Naive B cell (primary cell): Measurements from ENCODE around the gene PARVB. TPM values are rescaled to one million over a fixed set of nuclear protein-coding genes. Genes with fewer than 3 reads are reported as not detected.
A peak's percentile ranks its signal among the peaks of the same experiment; 100 is the strongest.

ENCODE experiments used
- ATAC-seq, 2 donors: fragments of 150-1000 bp; cut with Tn5 transposase; 2 replicates each; pipeline ENCODE4 v1.10.0; 2021; ENCODE audit warnings: low read depth in 2 of 2, mild to moderate bottlenecking in 2 of 2, moderate library complexity in 2 of 2
- DNase-seq: peaks from one replicate; pipeline ENCODE4 v3.0.0; 2022
- H3K27ac Mint-ChIP-seq, 6 donors: one replicate each; pipeline ENCODE4 v1.8.0; 2020 to 2022; ENCODE audit warnings: mild to moderate bottlenecking in 6 of 6, mixed read lengths in 6 of 6, moderate library complexity in 5 of 6, inconsistent platforms in 2 of 6
- H3K27me3 Mint-ChIP-seq, 3 donors: one replicate each; pipeline ENCODE4 v1.8.0; 2021 to 2022; ENCODE audit warnings: mixed read lengths in 3 of 3, mild to moderate bottlenecking in 1 of 3
- H3K36me3 Mint-ChIP-seq, 2 donors: one replicate each; pipeline ENCODE4 v1.8.0; 2020 to 2022; ENCODE audit warnings: mixed read lengths in 2 of 2, inconsistent platforms in 1 of 2, mild to moderate bottlenecking in 1 of 2
- H3K4me1 Mint-ChIP-seq, 3 donors: one replicate each; pipeline ENCODE4 v1.8.0; 2020 to 2022; ENCODE audit warnings: mixed read lengths in 3 of 3, inconsistent platforms in 1 of 3, mild to moderate bottlenecking in 1 of 3, moderate library complexity in 1 of 3
- H3K4me3 Mint-ChIP-seq, 8 donors: one replicate each; pipeline ENCODE4 v1.8.0; 2020 to 2022; ENCODE audit warnings: mild to moderate bottlenecking in 8 of 8, mixed read lengths in 8 of 8, moderate library complexity in 8 of 8, inconsistent platforms in 2 of 8
- H3K9me3 Mint-ChIP-seq, 7 donors: one replicate each; pipeline ENCODE4 v1.8.0; 2020 to 2022; ENCODE audit warnings: mixed read lengths in 7 of 7, mild to moderate bottlenecking in 5 of 7, inconsistent platforms in 2 of 7, moderate library complexity in 1 of 7
- polyA plus RNA-seq, 6 donors: library from polyadenylated mRNA; unstranded; fragments of 300-500 nt; fragmentation: Illumina TruSeq; gene quantifications; one replicate each; pipeline ENCODE4 v1.2.3, GENCODE V29; 2021; ENCODE audit warnings: low read depth in 6 of 6

PARVB gene
- polyA plus RNA-seq, 6 donors from 2014 or later = 18.6 to 30.0 (median 21.3) TPM

DNA sequence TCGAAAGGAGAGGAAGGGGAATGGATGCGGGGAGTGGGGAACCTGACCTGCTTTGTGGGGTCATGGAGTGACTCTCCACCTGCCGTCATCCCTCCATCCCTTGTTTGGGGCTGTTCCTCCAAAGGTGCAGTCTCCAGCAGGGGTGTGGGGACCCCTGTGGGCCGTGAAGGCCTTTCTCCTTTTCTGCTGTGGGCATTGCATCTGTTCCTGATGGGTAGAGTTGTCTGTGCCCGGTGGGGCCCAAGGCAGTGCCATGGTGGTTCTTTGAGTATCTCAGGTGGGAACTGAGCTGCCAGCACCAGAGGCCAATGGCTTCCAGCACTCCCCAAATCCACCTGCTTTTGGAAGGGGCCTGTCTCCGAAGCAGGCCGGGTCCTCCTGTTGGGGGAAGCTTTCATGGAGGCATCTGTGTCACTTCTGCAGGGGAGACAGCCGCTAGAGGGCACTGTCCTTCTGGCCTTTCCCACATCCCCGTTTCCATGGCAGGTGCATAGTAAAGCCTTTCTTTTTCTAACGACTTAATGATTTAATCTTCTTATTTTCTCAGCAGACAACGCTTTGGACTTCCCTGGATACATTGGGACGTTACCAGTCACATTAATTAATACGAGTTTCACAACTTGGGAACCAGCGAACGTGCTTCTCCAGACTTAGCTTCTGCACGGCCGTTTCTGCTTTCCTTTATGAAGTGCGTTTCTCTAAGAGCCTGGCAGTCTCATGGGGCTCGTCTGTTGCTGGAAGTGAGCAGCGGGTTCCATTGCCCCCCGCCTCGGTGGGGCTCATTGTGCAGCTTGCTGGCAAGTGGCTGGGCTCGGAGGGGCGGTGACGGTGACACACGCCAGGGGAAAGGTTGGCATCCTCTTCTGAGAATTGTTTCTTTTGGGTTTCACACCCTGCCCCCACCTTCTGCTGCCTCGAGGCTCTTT is 57.1 kb downstream of the PARVB start:
- Mint-ChIP-seq H3K27me3 (no peaks in the 10 kb centered on the region), H3K9me3 (peaks cover 0 to 4% (median 0%) of the 10 kb centered on the region in 7 donors), H3K4me1 (peaks cover 17 to 18% (median 18%) of the 10 kb centered on the region in 3 donors), H3K27ac (no peak overlapping the region), H3K4me3 (no peak overlapping the region), H3K36me3 (peaks cover 7 to 14% of the 10 kb centered on the region in 2 donors)
- peak; percentile 48 for DNase-seq
- ATAC-seq = peak; percentile 53 to 68

DNA sequence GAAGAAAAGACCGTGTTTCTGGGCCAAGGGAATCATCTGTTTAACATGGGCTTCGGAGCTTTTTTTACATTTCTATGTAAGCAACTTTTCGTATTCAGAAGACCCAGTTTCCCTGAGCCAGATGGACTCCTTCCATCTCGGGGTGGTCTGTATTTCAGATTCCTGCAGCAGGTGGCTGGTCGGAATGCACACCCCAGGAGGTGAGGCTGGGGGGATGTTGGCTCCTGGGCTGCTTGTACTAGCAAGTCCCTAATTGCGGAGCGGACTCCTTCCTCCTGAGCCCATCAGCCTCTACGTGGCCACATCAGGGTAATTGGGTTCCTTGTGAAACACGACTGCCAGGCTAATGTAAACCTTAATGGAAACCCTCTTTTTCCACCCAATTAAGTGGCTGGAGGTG is 58.7 kb downstream of the PARVB start:
- H3K36me3 Mint-ChIP-seq = peaks cover 7 to 14% of the 10 kb centered on the region in 2 donors
- peaks cover 0 to 4% (median 0%) of the 10 kb centered on the region in 7 donors for H3K9me3 Mint-ChIP-seq
- DNase-seq = no peak
- ATAC-seq = no peak
- peak overlapping the region in 1 of 6 donors; percentile 65 for H3K27ac Mint-ChIP-seq
- H3K27me3 Mint-ChIP-seq = no peaks in the 10 kb centered on the region
- H3K4me3 Mint-ChIP-seq = no peak overlapping the region
- peaks cover 7 to 11% (median 8%) of the 10 kb centered on the region in 3 donors for H3K4me1 Mint-ChIP-seq

DNA sequence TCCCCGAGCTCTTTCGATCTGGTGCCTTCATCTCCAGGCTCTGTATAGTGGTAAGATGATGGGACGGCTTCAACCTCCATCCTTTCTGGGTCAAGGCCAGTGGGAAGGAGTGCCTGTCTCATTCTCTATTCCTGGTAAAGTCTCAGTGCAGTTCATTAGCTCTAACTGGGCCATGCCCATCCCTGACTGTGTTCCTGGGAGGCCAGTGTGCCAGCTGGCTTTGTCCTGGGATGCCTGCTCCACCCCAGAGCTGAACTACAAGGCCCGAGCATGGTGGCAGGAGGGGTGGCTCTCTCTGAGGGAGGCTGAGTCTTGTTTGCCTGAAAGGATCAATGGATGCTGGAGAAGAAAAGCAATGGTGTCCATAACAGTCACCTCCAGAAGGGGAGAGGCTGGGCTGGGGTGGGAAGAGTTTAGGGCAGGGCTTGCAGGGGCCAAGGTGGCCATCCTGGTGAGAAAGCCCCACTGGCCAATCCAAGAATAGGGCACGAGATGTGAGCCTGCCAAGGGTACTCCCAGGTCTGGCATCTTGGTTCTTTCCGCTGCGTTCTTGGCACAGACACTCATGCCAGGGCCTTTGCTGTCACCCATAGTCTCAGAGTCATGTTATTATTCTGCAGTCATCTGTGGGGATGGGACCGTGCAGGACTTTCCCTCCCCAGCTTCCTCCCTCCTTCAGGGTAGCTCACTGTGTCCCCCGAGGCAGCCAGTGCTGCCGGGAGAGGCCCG is 60.1 kb downstream of the PARVB start:
- peaks cover 6 to 15% (median 10%) of the 10 kb centered on the region in 3 donors for H3K4me1 Mint-ChIP-seq
- peaks cover 7 to 14% of the 10 kb centered on the region in 2 donors for H3K36me3 Mint-ChIP-seq
- H3K27me3 Mint-ChIP-seq = no peaks in the 10 kb centered on the region

DNA sequence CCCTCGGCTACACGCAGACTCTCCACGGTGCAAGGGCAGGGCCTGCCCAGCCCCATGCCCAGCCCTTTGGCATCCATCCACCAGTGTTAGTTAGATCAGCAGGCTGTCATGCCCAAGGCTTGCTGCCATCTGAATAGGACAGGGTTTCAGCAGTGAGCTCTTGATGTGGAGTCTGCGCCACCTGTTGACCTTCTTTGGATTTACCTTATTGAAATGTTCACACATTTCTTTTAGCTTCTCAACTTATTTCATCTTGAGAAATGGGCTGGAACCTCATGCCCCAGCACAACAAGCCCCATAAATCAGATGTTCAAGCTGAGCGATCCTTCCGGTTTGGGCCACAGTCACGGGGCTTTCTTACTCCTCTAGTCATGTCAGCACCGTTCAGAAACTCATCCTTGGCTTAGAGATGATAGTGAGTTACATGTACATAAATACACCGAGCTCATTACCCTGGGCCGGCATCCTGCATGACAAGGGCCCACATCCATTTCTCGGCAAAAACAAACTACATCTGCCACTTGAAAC is 61.7 kb downstream of the PARVB start:
- H3K9me3 Mint-ChIP-seq = peaks cover 0 to 4% (median 0%) of the 10 kb centered on the region in 7 donors
- DNase-seq = peak; percentile 51
- peak; percentile 73 to 79 for ATAC-seq
- H3K4me1 Mint-ChIP-seq = peaks cover 6 to 15% (median 8%) of the 10 kb centered on the region in 3 donors
- H3K27me3 Mint-ChIP-seq = no peaks in the 10 kb centered on the region
- H3K27ac Mint-ChIP-seq = peak overlapping the region in 5 of 6 donors; percentile 16 to 94 (median 75)
- H3K4me3 Mint-ChIP-seq = peak overlapping the region in 3 of 8 donors; percentile 5 to 45 (median 26)
- H3K36me3 Mint-ChIP-seq = peaks cover 7 to 14% of the 10 kb centered on the region in 2 donors

More for the DNA sequence above, 60.1 kb downstream of the PARVB start:
- ATAC-seq = no peak
- Mint-ChIP-seq H3K4me3 (no peak overlapping the region), H3K9me3 (peaks cover 0 to 4% (median 0%) of the 10 kb centered on the region in 7 donors), H3K27ac (peak overlapping the region in 5 of 6 donors; percentile 10 to 93 (median 34))
- no peak for DNase-seq

- Mint-ChIP-seq H3K4me3 (peak overlapping the region in 1 of 8 donors; percentile 26), H3K4me1 (peaks cover 6 to 15% (median 8%) of the 10 kb centered on the region in 3 donors), H3K9me3 (peaks cover 0 to 4% (median 0%) of the 10 kb centered on the region in 7 donors), H3K27ac (peak overlapping the region in 1 of 6 donors; percentile 75), H3K36me3 (peaks cover 7 to 14% of the 10 kb centered on the region in 2 donors), H3K27me3 (no peaks in the 10 kb centered on the region)
- DNase-seq (no peak), ATAC-seq (no peak)
These were observed 62.4 kb downstream of the PARVB start for GRCh38 chr22:44086271-44087088.

- Mint-ChIP-seq H3K4me1 (peaks cover 6 to 15% (median 8%) of the 10 kb centered on the region in 3 donors), H3K9me3 (peaks cover 0 to 4% (median 0%) of the 10 kb centered on the region in 7 donors), H3K4me3 (no peak overlapping the region), H3K27ac (peak overlapping the region in 1 of 6 donors; percentile 67), H3K36me3 (peaks cover 7 to 14% of the 10 kb centered on the region in 2 donors), H3K27me3 (no peaks in the 10 kb centered on the region)
- no peak for ATAC-seq
- DNase-seq = no peak
These were observed 63.0 kb downstream of the PARVB start for GRCh38 chr22:44087089-44087430.

DNA sequence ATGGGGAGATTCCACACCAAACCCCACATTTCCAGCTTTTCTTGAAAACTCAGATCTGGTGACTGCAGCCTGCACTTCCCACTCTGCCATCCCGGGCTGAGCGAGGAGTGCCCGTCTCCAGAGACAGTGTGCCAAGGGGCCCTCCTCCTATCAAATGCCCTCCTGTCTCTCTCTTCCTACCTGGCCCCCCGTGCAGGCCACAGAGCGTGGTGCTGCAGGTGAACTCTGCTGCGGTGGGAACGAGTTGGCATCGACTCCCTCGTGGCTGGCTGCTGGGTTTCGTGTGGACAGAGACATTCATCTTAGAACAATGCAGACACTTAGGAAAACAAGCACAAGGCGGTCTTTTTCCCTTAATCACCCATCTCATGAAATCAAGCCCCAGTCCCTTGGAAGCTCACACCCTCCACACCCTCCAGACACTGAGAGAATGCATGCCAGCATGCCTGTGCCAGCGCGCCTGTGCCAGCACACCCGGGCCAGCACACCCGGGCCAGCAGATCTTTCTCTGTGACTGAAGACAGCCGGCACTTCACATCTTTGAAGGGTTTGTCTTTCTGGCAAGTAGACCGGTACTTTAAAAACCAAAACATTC is 65.0 kb downstream of the PARVB start:
- DNase-seq = no peak
- Mint-ChIP-seq H3K27ac (peak overlapping the region in 1 of 6 donors; percentile 37), H3K4me3 (no peak overlapping the region), H3K36me3 (peaks cover 7 to 9% of the 10 kb centered on the region in 2 donors), H3K9me3 (peaks cover 0 to 2% (median 0%) of the 10 kb centered on the region in 7 donors), H3K4me1 (peaks cover 6 to 10% (median 8%) of the 10 kb centered on the region in 3 donors), H3K27me3 (no peaks in the 10 kb centered on the region)
- ATAC-seq = no peak

- H3K4me3 Mint-ChIP-seq = no peak overlapping the region
- peaks cover 7 to 9% of the 10 kb centered on the region in 2 donors for H3K36me3 Mint-ChIP-seq
- ATAC-seq (no peak), DNase-seq (no peak)
- H3K4me1 Mint-ChIP-seq = peaks cover 6 to 10% (median 8%) of the 10 kb centered on the region in 3 donors
- H3K9me3 Mint-ChIP-seq = peaks cover 0 to 2% (median 0%) of the 10 kb centered on the region in 7 donors
- no peaks in the 10 kb centered on the region for H3K27me3 Mint-ChIP-seq
- no peak overlapping the region for H3K27ac Mint-ChIP-seq
These were observed 65.8 kb downstream of the PARVB start for GRCh38 chr22:44089717-44090570.

DNA sequence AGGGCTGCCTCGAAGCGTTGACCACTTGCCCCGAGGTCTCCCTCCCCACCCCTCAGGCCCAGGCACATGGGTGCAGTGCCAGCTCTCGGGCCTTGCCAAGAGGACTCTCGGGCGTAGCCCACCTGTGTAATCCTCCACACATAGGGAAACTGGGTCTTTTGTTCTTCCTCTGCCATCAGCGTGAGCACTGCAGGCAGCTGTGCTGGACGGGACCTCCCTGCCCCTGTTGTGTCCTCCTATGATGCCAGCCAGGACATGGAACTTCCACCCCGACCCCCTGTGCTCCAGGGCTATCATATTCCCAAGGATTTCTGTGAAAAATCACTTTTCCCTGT is 66.4 kb downstream of the PARVB start:
- Mint-ChIP-seq H3K4me1 (peaks cover 4 to 9% (median 8%) of the 10 kb centered on the region in 3 donors), H3K27ac (no peak overlapping the region), H3K27me3 (no peaks in the 10 kb centered on the region), H3K9me3 (peaks cover 0 to 2% (median 0%) of the 10 kb centered on the region in 7 donors), H3K4me3 (no peak overlapping the region), H3K36me3 (peaks cover 4 to 8% of the 10 kb centered on the region in 2 donors)
- DNase-seq = no peak
- no peak for ATAC-seq

GRCh38 chr22:44091021-44091721 is 67.1 kb downstream of the PARVB start:
- ATAC-seq = no peak
- H3K9me3 Mint-ChIP-seq = no peaks in the 10 kb centered on the region
- peaks cover 0 to 5% of the 10 kb centered on the region in 2 donors for H3K36me3 Mint-ChIP-seq
- no peak for DNase-seq
- H3K4me1 Mint-ChIP-seq = peaks cover 0 to 4% (median 3%) of the 10 kb centered on the region in 3 donors
- H3K27me3 Mint-ChIP-seq = no peaks in the 10 kb centered on the region
- H3K4me3 Mint-ChIP-seq = no peak overlapping the region
- peak overlapping the region in 3 of 6 donors; percentile 5 to 38 (median 16) for H3K27ac Mint-ChIP-seq

GRCh38 chr22:44091751-44092150 is 67.6 kb downstream of the PARVB start:
- no peak for ATAC-seq
- no peaks in the 10 kb centered on the region for H3K9me3 Mint-ChIP-seq
- no peak for DNase-seq
- no peaks in the 10 kb centered on the region for H3K27me3 Mint-ChIP-seq
- peaks cover 0 to 5% of the 10 kb centered on the region in 2 donors for H3K36me3 Mint-ChIP-seq
- H3K27ac Mint-ChIP-seq = peak overlapping the region in 1 of 6 donors; percentile 16
- peaks cover 0 to 4% (median 3%) of the 10 kb centered on the region in 3 donors for H3K4me1 Mint-ChIP-seq
- no peak overlapping the region for H3K4me3 Mint-ChIP-seq
